ENCODE data around the gene BEAN1. TPM values are rescaled to one million over a fixed set of nuclear protein-coding genes. Genes with fewer than 3 reads are reported as not detected.
"Not testable (repeated sequence)": the region's sequence is repeated elsewhere in the genome, so short reads cannot be mapped to it uniquely, and the experiment has no call there.

The BEAN1 gene
- polyA plus RNA-seq, 3 donors, result 0.12 to 0.81 TPM; not detected in 1

- DNase-seq, result no peak
- no peak overlapping the region for H3K4me3 ChIP-seq (replicated peaks in 1 of 3; ENCODE audit: low read depth in 2 of 3, low read length in 3 of 3)
- WGBS (ENCODE audit: insufficient coverage), result 100% methylated on average over 1 of the region's 1 CpG
- peaks cover 0 to 3% of the 10 kb centered on the region in 2 donors for H3K27me3 ChIP-seq (ENCODE audit: control insufficient read depth in 2 of 2, insufficient read depth in 2 of 2, low read length in 2 of 2)
- Mint-ChIP-seq H3K9me3 (no peaks in the 10 kb centered on the region), H3K36me3 (no peaks in the 10 kb centered on the region), H3K27ac (peak overlapping the region in 1 of 7 donors; percentile 3), H3K27me3 (ENCODE audit: low read depth in 3 of 3) (peaks cover 21 to 42% (median 26%) of the 10 kb centered on the region in 3 donors), H3K4me3 (no peak overlapping the region), H3K4me1 (peaks cover 2% of the 10 kb centered on the region)
- H3K4me1 ChIP-seq (ENCODE audit: control insufficient read depth in 1 of 2, insufficient read depth in 2 of 2, low read length in 2 of 2), result no peaks in the 10 kb centered on the region
- H3K9me3 ChIP-seq (replicated peaks in 1 of 2; ENCODE audit: control insufficient read depth in 1 of 2, insufficient read depth in 1 of 2, low read length in 2 of 2), result no peaks in the 10 kb centered on the region
- no peak overlapping the region for H2AFZ ChIP-seq (ENCODE audit: insufficient read depth, low read depth, low read length, poor library complexity, severe bottlenecking)
- intact Hi-C loops (cut with micrococcal nuclease), result no loop called here
- TF ChIP-seq CTCF (IDR thresholded peaks at IDR 0.05), result no peak
- H3K36me3 ChIP-seq (replicated peaks in 1 of 2; ENCODE audit: control insufficient read depth in 1 of 2, insufficient read depth in 2 of 2, low read length in 2 of 2), result no peaks in the 10 kb centered on the region
- no peaks in the 10 kb centered on the region for H3K79me2 ChIP-seq (ENCODE audit: insufficient read depth, low read length)
- no peaks in the 10 kb centered on the region for H4K20me1 ChIP-seq (ENCODE audit: insufficient read depth, low read length)
- H3K27ac ChIP-seq (ENCODE audit: low read depth in 1 of 2, low read length in 2 of 2), result no peak overlapping the region
- H3K9ac ChIP-seq (ENCODE audit: insufficient read depth, low read length, poor library complexity, severe bottlenecking), result no peak overlapping the region
- no peak overlapping the region for H3K4me2 ChIP-seq (replicated peaks; ENCODE audit: extremely low read depth, low read length, poor library complexity, severe bottlenecking)
These were observed 33.6 kb downstream of the BEAN1 start for GRCh38 chr16:66460703-66461102.

GRCh38 chr16:66462912-66463311 is 35.8 kb downstream of the BEAN1 start:
- intact Hi-C loops (cut with micrococcal nuclease), result no loop called here
- Histone ChIP-seq H3K27me3 (ENCODE audit: control insufficient read depth in 2 of 2, insufficient read depth in 2 of 2, low read length in 2 of 2) (peaks cover 0 to 3% of the 10 kb centered on the region in 2 donors), H3K79me2 (ENCODE audit: insufficient read depth, low read length) (no peaks in the 10 kb centered on the region), H3K4me2 (replicated peaks; ENCODE audit: extremely low read depth, low read length, poor library complexity, severe bottlenecking) (no peak overlapping the region), H3K4me3 (replicated peaks in 1 of 3; ENCODE audit: low read depth in 2 of 3, low read length in 3 of 3) (no peak overlapping the region), H3K9ac (ENCODE audit: insufficient read depth, low read length, poor library complexity, severe bottlenecking) (no peak overlapping the region), H3K4me1 (ENCODE audit: control insufficient read depth in 1 of 2, insufficient read depth in 2 of 2, low read length in 2 of 2) (no peaks in the 10 kb centered on the region), H3K36me3 (replicated peaks in 1 of 2; ENCODE audit: control insufficient read depth in 1 of 2, insufficient read depth in 2 of 2, low read length in 2 of 2) (no peaks in the 10 kb centered on the region), H3K27ac (ENCODE audit: low read depth in 1 of 2, low read length in 2 of 2) (no peak overlapping the region), H2AFZ (ENCODE audit: insufficient read depth, low read depth, low read length, poor library complexity, severe bottlenecking) (no peak overlapping the region), H4K20me1 (ENCODE audit: insufficient read depth, low read length) (no peaks in the 10 kb centered on the region), H3K9me3 (replicated peaks in 1 of 2; ENCODE audit: control insufficient read depth in 1 of 2, insufficient read depth in 1 of 2, low read length in 2 of 2) (no peaks in the 10 kb centered on the region)
- TF ChIP-seq CTCF (IDR thresholded peaks at IDR 0.05), result no peak
- H3K9me3 Mint-ChIP-seq, result peaks cover 0 to 7% (median 4%) of the 10 kb centered on the region in 7 donors
- no peaks in the 10 kb centered on the region for H3K36me3 Mint-ChIP-seq
- no peak for DNase-seq
- peaks cover 20 to 39% (median 29%) of the 10 kb centered on the region in 3 donors for H3K27me3 Mint-ChIP-seq (ENCODE audit: low read depth in 3 of 3)
- no CpG with 5 or more reads among the region's 1 CpG for WGBS (ENCODE audit: insufficient coverage)
- peaks cover 2% of the 10 kb centered on the region for H3K4me1 Mint-ChIP-seq
- no peak overlapping the region for H3K4me3 Mint-ChIP-seq
- no peak overlapping the region for H3K27ac Mint-ChIP-seq

GRCh38 chr16:66465946-66466345 is 38.9 kb downstream of the BEAN1 start:
- peaks cover 16 to 28% (median 17%) of the 10 kb centered on the region in 3 donors for H3K27me3 Mint-ChIP-seq (ENCODE audit: low read depth in 3 of 3)
- intact Hi-C loops (cut with micrococcal nuclease), result not testable (repeated sequence)
- 100% methylated on average over 6 of the region's 6 CpGs for WGBS (ENCODE audit: insufficient coverage)

More at GRCh38 chr16:66465946-66466345, 38.9 kb downstream of the BEAN1 start:
- not testable (repeated sequence) for DNase-seq; H4K20me1 ChIP-seq (ENCODE audit: insufficient read depth, low read length); H3K9ac ChIP-seq (ENCODE audit: insufficient read depth, low read length, poor library complexity, severe bottlenecking); H2AFZ ChIP-seq (ENCODE audit: insufficient read depth, low read depth, low read length, poor library complexity, severe bottlenecking); H3K4me1 Mint-ChIP-seq; H3K36me3 ChIP-seq (replicated peaks in 1 of 2; ENCODE audit: control insufficient read depth in 1 of 2, insufficient read depth in 2 of 2, low read length in 2 of 2); H3K4me2 ChIP-seq (replicated peaks; ENCODE audit: extremely low read depth, low read length, poor library complexity, severe bottlenecking); H3K4me3 ChIP-seq (replicated peaks in 1 of 3; ENCODE audit: low read depth in 2 of 3, low read length in 3 of 3); H3K9me3 Mint-ChIP-seq; H3K4me1 ChIP-seq (ENCODE audit: control insufficient read depth in 1 of 2, insufficient read depth in 2 of 2, low read length in 2 of 2); H3K79me2 ChIP-seq (ENCODE audit: insufficient read depth, low read length); H3K27ac ChIP-seq (ENCODE audit: low read depth in 1 of 2, low read length in 2 of 2); H3K36me3 Mint-ChIP-seq; H3K27me3 ChIP-seq (ENCODE audit: control insufficient read depth in 2 of 2, insufficient read depth in 2 of 2, low read length in 2 of 2); H3K4me3 Mint-ChIP-seq; H3K9me3 ChIP-seq (replicated peaks in 1 of 2; ENCODE audit: control insufficient read depth in 1 of 2, insufficient read depth in 1 of 2, low read length in 2 of 2)
- H3K27ac Mint-ChIP-seq, result peak overlapping the region in 1 of 7 donors; percentile 12
